Measurements from ENCODE around the gene BLNK. TPM values are rescaled to one million over a fixed set of nuclear protein-coding genes. Genes with fewer than 3 reads are reported as not detected.

Gene BLNK
- total and polyA plus RNA-seq, 9 donors: 0.65 to 6.0 (median 2.2) TPM

DNA sequence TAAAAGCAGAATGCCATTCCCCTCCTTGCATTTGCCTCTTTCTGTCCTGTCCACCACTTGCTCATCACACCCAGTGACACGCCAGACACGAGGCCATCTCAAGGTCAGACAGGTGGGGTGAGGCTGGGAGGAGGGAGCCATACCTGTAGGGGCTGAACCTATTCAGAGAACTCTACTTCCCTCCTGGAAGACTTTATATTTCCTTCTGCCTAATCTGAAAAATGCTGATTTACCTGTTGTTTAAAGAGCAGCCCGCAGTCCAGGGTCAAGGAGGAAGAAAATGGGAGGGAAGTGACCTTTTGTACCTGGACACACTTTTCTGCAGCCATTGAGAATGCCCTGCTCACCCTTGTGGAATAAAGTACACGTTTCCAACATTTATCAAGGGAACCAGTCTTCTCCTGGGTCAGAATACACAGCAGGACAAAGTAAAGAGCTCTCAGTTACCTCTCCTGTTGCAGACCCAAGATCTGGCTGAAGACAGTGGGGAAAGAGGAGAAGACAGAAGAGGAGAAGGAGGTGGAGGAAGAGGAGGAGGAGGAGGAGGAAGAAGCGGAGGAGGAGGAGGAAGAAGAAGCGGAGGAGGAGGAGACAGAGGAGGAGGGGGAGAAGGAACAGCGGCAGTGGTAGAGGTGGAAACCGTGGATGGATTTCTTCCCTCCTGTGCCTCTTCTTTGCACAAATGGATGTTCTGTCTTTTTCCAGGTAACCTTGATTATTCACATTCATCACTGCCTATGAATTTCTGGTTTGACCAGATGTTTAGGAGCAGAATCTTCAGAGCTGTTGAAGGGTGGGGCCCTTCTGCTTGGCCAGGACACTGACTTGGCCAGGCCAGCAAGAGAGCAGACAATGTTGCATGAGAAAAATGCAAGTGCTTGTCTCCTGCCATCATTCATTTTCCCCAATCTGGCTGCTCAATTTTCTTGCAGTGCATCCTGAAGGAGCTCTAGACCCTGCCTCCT lies 1.2 kb upstream of the BLNK start:
- no peaks in the 10 kb centered on the region for H3K36me3 ChIP-seq
- no peaks in the 10 kb centered on the region for H3K9me3 ChIP-seq
- intact Hi-C loops (cut with DNase I): no loop called here
- no peak overlapping the region for H3K4me3 ChIP-seq
- H3K4me1 ChIP-seq (ENCODE audit: insufficient read depth): no peaks in the 10 kb centered on the region
- no peak overlapping the region for H3K27ac ChIP-seq
- TF ChIP-seq POLR2A (IDR thresholded peaks at IDR 0.05) (no peak), EP300 (IDR thresholded peaks at IDR 0.05) (no peak)
- TF ChIP-seq, protein P1, sequence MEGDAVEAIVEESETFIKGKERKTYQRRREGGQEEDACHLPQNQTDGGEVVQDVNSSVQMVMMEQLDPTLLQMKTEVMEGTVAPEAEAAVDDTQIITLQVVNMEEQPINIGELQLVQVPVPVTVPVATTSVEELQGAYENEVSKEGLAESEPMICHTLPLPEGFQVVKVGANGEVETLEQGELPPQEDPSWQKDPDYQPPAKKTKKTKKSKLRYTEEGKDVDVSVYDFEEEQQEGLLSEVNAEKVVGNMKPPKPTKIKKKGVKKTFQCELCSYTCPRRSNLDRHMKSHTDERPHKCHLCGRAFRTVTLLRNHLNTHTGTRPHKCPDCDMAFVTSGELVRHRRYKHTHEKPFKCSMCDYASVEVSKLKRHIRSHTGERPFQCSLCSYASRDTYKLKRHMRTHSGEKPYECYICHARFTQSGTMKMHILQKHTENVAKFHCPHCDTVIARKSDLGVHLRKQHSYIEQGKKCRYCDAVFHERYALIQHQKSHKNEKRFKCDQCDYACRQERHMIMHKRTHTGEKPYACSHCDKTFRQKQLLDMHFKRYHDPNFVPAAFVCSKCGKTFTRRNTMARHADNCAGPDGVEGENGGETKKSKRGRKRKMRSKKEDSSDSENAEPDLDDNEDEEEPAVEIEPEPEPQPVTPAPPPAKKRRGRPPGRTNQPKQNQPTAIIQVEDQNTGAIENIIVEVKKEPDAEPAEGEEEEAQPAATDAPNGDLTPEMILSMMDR (IDR thresholded peaks at IDR 0.05): no peak
- H3K27me3 ChIP-seq: no peaks in the 10 kb centered on the region
- 56 to 69% (median 60%) methylated on average over 8 of the region's 8 CpGs for WGBS, 3 donors
- DNase-seq: no peak

DNA sequence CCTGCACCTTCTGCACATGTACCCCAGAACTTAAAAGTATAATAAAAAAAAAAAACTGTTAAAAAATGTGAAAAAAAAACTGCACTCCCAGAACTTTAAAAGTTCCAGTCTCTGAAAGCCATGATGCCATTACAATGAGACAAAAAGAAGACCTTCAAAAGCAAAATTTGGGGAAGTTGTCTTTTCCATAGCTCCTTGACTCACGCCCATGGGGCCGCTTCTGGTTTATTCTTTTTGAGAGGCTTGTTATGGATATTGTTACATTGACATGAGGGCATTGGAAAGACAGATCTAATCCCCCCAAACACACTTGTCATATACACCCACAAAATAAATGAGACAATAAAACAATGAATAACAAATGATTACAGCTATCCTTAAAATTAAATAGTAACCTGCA lies 798 bp downstream of the BLNK start:
- no peak overlapping the region for H3K27ac ChIP-seq
- no peaks in the 10 kb centered on the region for H3K4me1 ChIP-seq (ENCODE audit: insufficient read depth)
- intact Hi-C loops (cut with DNase I): no loop called here
- no peak overlapping the region for H3K4me3 ChIP-seq
- no peak for DNase-seq
- H3K9me3 ChIP-seq: no peaks in the 10 kb centered on the region
- H3K36me3 ChIP-seq: no peaks in the 10 kb centered on the region
- TF ChIP-seq, protein P1 (IDR thresholded peaks at IDR 0.05): no peak
- TF ChIP-seq EP300 (IDR thresholded peaks at IDR 0.05): no peak
- no peak for TF ChIP-seq POLR2A (IDR thresholded peaks at IDR 0.05)
- WGBS, 3 donors: 90 to 99% (median 92%) methylated on average over 2 of the region's 2 CpGs
- H3K27me3 ChIP-seq: no peaks in the 10 kb centered on the region

DNA sequence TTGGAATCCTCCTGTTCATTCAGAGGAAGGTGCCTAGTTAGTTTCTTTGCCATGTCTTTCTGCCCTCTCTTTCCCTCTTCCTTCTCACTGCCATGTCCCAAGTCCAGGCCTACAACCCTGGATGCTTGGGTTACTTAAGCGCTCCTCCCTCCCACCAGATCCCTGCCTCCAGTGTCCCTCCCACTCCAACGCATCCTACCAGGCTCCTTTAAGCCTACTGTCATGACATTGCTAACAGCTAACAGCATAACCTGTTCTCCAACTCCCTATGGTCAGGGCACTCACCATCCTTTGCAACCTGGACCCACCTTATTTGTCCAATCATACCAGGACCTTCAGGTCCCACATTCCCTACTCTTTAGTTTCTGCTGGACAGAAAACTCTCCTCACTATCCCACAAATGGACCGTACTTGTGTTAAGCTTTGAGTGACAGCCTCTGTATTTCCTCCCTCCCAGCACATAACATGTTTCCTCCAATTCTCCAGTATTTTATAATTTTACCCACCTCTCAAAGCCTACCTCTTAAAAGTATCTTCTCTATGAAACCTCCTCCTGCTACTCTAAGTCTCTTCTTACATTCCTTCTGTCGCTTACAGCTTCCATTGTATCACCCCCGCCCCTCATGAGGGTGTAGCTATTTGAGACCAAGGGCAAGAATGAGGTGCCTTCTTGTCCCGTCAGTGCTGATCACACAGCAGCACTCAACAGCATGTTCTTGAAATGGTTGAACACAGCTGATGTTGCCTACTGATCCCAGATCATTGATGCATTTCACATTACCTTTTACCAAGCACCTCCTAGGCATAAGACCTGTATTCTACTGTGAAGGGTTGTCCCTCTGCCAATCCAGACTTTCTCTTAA lies 1.7 kb downstream of the BLNK start:
- H3K27ac ChIP-seq: no peak overlapping the region
- no peak for DNase-seq
- WGBS, 3 donors: 79 to 88% (median 80%) methylated on average over 6 of the region's 6 CpGs
- intact Hi-C loops (cut with DNase I): no loop called here
- H3K36me3 ChIP-seq: no peaks in the 10 kb centered on the region
- no peaks in the 10 kb centered on the region for H3K27me3 ChIP-seq
- H3K4me1 ChIP-seq (ENCODE audit: insufficient read depth): no peaks in the 10 kb centered on the region
- no peak overlapping the region for H3K4me3 ChIP-seq
- no peaks in the 10 kb centered on the region for H3K9me3 ChIP-seq
- TF ChIP-seq EP300 (IDR thresholded peaks at IDR 0.05): no peak
- TF ChIP-seq POLR2A (IDR thresholded peaks at IDR 0.05): no peak
- TF ChIP-seq, protein P1 (IDR thresholded peaks at IDR 0.05): no peak

DNA sequence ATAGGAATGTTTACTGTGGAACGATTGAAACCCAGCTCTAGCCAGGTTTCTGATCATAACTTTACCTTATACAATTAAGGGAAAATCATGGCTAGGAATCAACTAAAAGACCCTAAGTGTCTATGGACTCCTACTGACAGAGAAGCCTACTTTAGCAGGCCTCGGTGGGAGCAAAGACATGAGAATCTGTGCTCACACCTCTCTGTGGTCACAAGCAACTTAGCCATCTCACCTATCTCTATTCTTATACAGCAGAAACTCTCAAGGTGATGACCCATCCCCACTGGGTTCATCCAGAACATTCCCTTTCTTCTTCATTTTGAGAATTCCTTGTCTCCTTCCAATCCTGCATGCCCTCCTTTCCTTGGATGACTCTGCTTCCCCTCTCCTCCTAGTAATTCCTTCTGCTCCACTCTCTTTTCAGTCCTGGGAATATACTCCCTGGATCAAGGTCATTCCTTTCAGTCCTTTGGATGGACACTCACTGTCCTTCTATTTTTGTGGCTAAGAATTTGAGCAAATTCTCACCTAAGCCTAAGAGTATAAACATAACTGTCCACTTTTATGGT lies 2.9 kb downstream of the BLNK start:
- H3K36me3 ChIP-seq: no peaks in the 10 kb centered on the region
- intact Hi-C loops (cut with DNase I): no loop called here
- no peak for DNase-seq
- no peaks in the 10 kb centered on the region for H3K4me1 ChIP-seq (ENCODE audit: insufficient read depth)
- TF ChIP-seq POLR2A (IDR thresholded peaks at IDR 0.05) (no peak), EP300 (IDR thresholded peaks at IDR 0.05) (no peak)
- TF ChIP-seq, protein P1 (IDR thresholded peaks at IDR 0.05): no peak
- no peaks in the 10 kb centered on the region for H3K27me3 ChIP-seq
- no peak overlapping the region for H3K4me3 ChIP-seq
- H3K27ac ChIP-seq: no peak overlapping the region
- WGBS, 3 donors: 72 to 83% (median 78%) methylated on average over 2 of the region's 2 CpGs
- H3K9me3 ChIP-seq: no peaks in the 10 kb centered on the region
